Right hindlimb (tissue), 1 donor: ENCODE results near the gene MPIG6B.

Experiments
- DNase-seq: peaks from one replicate; pipeline ENCODE4 v3.0.0-alpha.2; 2018

The MPIG6B gene

GRCh38 chr6:31723245-31723979 is at the start of gene MPIG6B:
TSS of gene MPIG6B (plus strand) at chr6:31723373. CDS start at chr6:31723384, 11 bp downstream.
- no peak for DNase-seq

- DNase-seq, result no peak
Observed at GRCh38 chr6:31676322-31676903, 46.8 kb upstream of the MPIG6B start.

- DNase-seq, result no peak
Observed at GRCh38 chr6:31676904-31677303, 46.3 kb upstream of the MPIG6B start.

- DNase-seq, result no peak
Observed at GRCh38 chr6:31677955-31678354, 45.2 kb upstream of the MPIG6B start.

- DNase-seq, result peak; percentile 91
Observed at GRCh38 chr6:31680226-31681134, 42.7 kb upstream of the MPIG6B start, which contains the start of gene LY6G5C. TSS of gene LY6G5C (minus strand) at chr6:31681067. CDS start at chr6:31680373, 694 bp downstream.

GRCh38 chr6:31681135-31681671 is 42.0 kb upstream of the MPIG6B start:
- no peak for DNase-seq

GRCh38 chr6:31683591-31683990 is 39.6 kb upstream of the MPIG6B start:
- DNase-seq, result no peak

- no peak for DNase-seq
Observed at GRCh38 chr6:31686483-31686882, 36.7 kb upstream of the MPIG6B start.

- DNase-seq, result no peak
Observed at GRCh38 chr6:31687321-31687720, 35.9 kb upstream of the MPIG6B start.

DNA sequence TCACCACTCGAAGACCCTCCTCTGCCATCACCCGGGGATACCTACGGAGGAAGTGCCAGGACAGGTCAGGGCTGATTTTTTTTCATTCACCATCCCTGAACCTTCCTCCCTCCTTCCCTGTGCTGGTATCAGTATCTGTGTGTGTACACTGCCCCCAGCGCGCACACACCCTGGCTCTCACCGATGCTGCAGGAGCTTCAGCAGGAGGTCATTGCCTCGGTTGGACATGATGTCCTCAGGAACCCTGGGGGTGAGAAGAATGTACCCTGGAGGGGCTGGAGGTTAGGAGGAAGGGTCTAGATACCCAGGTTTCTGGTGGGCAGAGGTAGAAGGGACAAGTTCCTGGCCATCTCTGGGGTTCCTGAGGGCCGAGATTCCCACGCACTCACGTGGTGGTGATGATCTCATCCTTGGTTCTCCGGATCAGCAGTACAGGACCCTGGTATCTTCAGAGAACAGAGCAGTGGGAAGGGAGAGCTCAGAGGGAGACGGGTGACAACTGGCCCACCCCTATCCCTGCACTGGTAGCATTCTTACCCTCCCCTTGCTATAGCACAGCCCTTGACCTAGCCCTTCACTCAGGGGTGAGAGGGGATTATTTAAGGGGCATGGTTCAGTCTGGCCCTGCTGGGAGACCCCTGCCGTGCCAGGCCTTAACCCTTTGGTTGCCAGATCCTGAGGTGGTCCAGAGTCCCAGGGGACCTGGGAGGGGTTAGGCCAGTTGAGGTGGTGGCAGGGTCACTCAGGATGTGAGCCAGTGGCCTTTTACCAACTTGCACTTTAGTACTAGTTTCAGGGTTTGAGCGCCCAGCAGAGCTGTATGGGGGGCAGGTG is 35.1 kb upstream of the MPIG6B start:
- no peak for DNase-seq

GRCh38 chr6:31689249-31690110 is 33.7 kb upstream of the MPIG6B start:
- DNase-seq, result no peak

- DNase-seq, result no peak
Observed at GRCh38 chr6:31690231-31691077, 32.7 kb upstream of the MPIG6B start.

GRCh38 chr6:31691078-31691463 is 32.1 kb upstream of the MPIG6B start:
- no peak for DNase-seq

DNA sequence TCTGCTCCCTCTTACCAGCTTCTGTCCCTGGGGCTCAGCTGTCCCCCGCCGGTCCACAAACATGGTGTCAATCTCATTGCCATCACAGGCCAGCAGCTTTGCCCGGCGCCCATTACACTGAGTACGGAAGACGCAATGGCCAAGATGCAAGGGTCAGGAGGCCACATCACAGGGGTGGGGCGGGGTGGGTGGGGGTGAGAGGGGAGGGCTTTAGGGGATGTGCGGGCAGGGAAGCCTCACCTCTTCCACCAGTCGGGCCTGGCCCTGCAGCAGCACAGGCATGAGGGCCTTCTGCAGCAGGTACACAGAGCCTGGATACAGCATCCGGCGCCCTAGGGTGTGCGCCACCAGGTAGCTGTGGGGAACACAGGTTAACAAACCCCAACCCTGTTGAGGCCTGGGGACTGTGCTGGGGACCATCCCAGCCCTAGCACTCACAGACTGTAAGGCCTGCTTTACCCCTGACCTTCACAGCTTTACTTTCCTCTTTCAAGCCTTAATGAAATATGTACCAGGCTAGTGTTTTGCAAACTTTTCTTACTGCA is 31.5 kb upstream of the MPIG6B start:
- DNase-seq, result no peak

- DNase-seq, result no peak
Observed at GRCh38 chr6:31692353-31692752, 30.8 kb upstream of the MPIG6B start.

- DNase-seq, result no peak
Observed at GRCh38 chr6:31692886-31693285, 30.3 kb upstream of the MPIG6B start.

DNA sequence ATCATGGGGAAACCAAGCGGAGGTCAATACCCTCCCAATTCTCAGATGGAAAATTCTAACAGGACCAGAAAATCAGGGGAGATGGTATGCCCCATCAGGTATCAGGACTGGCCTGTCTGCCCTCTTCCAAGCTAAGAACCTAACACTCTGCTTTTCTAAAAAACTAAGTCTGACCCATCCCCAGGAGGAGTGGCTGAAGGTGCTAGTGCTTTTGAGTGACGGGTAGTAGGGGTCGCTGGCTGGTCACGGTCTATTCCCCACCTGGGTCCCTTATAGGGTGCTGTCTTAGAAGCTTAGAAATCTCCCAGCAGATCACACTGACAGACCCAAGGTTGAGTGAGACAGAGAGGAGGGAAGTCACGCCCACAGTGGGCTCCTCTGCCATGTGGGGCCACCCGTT is 29.6 kb upstream of the MPIG6B start:
- no peak for DNase-seq

DNA sequence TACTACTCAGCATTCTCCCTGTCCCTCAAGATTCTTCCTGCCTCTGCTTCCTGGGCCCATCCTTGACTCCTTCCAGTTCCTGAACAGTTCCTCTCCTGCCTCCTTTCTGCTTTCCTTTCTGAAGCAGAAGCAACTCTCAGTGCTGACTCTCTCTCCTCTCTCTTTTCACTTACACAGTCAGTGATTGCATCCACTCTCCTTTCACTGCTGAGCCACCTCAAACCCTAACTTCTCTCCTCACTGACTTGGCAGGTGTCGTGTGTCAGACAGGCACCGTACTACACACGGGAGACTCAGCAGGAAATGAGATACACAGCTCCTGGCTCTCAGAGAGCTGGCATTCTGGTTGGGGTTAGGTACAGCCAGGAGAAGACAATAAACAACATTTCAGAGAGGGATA is 25.6 kb upstream of the MPIG6B start:
- no peak for DNase-seq

GRCh38 chr6:31700740-31701401 is 22.3 kb upstream of the MPIG6B start:
- DNase-seq, result no peak
